IPS-NIHi7 (cell line): ENCODE measurements around the gene MOB3A.
A peak's percentile ranks its signal among the peaks of the same experiment; 100 is the strongest.

ENCODE experiments used
- DNase-seq: peaks from one replicate; pipeline ENCODE4 v3.0.0; 2012; ENCODE audit warnings: mixed read lengths; ENCODE audit errors: extremely low spot score

MOB3A gene

DNA sequence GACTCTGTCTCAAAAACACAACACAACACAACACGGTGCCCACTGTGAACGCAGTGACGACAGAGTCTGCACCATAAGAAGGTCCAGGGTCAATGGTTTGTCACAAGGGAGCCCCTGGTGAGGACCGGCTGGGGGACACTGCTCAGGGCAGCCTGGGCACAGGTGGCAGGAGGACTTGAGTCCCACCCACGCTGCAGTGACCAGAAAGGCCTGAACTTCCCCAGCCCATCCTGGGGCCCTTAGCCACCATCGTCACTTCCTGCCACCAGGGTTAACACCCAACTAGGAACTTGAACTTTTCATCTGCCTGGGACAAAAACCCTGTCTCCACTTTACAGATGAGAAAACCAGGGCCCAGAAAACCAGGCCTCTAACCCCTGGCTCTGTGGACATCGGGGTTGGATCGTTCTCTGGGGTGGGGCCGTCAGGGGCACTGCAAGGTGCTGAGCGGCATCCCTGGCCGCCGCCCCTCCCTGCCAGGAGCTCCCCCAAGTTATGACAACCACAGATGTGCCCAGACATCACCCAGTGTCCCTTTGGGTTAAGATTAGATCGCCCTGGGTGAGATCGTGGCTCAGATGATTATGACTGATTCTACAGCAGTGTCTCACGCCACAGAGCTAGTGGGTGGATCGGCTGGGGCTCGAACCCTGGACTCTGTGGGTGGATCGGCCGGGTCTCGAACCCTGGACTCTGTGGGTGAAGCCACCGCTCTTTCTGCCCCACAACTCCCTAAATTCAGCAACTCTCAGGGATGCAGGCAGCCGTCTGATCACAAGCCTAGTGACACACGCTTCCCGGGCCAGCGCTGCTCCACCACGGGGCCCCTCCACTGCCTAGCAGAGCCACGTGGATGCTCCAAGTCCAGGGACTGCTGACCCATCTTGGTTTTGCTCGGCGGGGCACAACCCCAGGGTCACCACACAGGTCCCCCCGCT lies 14.0 kb downstream of the MOB3A start:
- no peak for DNase-seq

- no peak for DNase-seq
Measured at GRCh38 chr19:2080336-2080988, 15.7 kb downstream of the MOB3A start.

GRCh38 chr19:2079865-2080301 lies 16.2 kb downstream of the MOB3A start:
- DNase-seq: no peak

- DNase-seq: no peak
Measured at GRCh38 chr19:2079076-2079864, 16.9 kb downstream of the MOB3A start.

DNA sequence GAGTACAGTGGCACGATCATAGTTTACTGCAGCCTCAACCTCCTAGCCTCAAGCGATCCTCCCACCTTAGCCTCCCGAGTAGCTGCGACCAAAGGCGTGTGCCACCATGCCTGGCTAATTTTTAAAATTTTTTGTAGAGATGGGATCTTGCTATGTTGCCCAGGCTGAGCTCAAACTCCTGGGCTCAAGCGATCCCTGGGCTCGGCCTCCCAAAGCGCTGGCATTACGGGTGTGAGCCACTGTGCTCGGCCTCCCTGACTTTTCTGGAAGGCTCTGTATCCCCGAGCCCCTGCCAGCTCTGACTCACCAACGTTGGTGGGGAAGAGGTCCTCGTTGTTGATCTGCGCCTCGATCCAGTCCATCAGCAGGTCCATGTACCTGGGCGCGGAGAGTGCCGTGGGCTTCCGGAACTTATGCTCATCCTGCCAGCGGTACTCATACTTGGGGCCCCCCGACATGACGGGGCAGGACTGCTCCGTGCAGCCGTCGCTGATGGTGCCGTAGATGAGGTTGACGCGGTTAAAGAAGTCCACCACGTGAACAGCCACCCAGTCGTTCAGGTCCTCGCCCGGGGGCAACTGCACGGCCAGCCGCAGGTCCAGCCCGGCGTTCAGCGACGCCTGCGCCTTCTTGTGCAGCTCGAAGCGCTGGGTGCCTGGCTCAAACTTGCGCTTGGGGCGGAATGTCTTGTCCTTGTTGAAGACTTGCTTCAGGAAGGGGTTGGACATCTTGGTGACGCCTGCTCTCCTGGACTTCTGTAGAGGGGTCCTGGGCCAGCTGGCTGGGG lies 18.1 kb downstream of the MOB3A start:
- no peak for DNase-seq

DNA sequence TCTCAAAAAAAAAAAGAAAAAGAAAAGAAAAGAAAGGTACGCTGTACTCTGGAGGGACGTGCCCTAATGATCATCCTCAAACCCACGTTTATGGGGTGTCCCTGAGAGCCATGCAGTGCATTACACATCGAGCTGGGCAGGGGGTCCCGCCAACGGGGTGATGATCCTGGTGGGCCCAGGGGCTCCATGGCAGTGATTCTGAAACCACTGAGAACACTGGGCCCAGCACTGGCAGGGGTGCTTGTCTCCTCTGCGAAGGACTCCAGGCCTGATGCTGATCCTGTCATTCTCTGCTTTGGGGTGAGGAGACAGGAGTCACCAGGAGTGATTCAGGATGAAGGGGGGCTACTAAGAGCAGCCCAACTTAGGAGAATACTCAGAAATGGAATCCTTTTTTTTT lies 18.7 kb downstream of the MOB3A start:
- no peak for DNase-seq

DNA sequence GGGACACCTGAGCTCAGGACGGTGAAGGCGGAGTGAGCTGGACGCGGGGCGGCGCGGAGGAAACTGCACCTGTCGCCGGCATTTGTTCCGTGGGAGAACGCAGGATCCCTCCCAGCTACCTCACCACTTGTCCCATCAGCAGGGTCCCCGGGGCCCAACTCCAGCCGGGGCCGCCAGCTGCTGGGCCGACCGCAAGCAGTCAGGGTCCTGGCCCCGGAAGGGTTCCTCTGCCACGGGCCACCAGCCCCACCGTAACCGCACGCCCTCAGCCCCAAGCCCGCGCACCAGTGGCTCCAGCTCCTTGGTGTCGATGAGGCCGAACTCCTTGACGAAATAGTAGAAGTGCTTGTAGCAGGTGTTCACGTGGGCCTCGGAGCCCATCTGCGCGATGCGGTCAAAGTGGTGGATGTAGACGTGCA lies 19.6 kb downstream of the MOB3A start:
- no peak for DNase-seq

- DNase-seq: no peak
Measured at GRCh38 chr19:2072757-2073551, 23.2 kb downstream of the MOB3A start.

DNA sequence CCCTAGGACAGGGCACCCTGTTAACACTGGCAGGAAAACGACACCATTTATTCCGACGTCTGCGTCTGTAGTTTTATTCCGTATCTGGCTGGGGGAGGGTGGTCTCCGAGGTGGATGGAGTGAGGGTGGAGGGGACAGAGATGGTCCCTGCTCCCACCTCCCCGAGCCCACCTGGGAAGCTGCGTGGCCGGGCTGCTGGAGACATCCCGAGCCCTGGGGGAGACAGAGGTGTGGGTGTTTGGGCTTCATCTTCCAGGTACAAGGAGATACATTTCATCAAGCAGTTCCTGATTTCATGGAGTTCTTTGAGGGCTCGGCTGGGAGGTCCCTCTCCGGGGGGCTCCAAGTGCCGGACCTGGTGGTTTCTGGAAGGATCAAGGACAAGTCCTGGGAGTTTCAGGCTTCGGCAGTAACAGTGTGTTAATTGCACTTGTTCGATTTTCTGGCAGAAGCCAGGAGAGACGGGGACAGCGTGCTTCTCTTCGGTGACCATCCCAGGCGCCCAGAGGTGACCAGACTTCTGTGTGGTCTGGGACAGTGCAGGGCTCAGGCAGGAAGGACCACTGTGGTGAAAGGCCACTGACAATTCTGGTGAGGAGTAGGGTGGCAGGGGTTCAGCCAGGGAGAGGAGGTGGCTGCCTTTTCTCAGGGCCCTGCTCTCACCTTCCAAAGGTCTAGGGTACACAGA lies 25.0 kb downstream of the MOB3A start:
- no peak for DNase-seq

- no peak for DNase-seq
Measured at GRCh38 chr19:2070436-2070827, 25.7 kb downstream of the MOB3A start.

DNA sequence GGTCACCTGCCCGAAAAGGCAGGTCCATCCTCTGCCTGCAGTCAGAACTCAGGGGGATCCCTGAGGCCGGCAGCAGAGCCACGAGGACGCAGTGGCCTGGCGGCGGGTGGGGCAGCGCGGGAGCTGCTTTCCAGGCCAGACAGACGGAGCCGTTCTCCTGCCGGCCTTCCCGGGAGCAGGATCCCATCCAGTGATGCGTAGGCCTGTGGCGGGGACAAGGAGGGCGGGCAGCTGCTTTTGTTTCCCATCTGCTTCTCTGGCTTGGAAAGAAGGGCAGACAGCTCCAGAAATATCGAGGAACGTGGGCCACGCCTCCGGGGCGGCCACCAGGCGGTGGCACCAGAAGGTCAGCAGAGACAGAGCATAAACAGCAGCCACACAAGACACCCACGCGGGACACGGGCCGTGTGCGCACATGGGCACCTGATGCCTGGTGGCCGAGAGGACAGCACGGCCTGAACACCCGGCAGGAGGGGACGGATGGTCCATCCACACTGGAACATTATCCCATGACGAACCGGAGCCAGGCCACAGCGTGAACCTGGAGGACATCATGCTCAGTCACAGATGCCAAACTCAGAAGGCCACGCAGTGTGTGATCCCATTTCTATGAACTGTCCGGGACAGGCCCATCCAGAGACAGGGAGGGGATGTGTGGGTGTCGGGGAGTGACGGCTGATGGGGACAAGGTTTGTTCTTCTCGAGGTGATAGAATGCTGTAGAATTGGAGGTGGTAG lies 31.2 kb downstream of the MOB3A start:
- no peak for DNase-seq

DNA sequence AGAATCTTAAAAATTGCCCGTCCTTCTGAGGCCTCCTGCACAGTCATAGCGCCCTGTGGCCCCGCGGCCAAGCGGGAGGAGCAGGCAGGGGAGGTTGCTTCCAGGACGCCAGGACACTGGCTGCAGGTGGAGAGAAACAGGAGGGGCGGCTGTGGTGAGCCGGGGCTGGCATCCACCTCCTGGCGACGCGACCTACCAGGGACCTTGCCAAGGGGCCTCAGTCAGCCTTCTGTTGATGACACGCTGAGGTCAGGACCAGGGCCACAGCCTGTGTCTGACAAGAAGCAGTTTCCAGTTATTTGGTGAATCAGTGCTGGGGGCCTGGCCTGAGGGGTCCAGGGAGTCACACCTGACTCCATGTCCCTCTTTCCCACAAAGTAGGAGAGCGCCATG lies 31.7 kb downstream of the MOB3A start:
- DNase-seq: no peak

GRCh38 chr19:2063824-2064223 lies 32.3 kb downstream of the MOB3A start:
- DNase-seq: no peak

DNA sequence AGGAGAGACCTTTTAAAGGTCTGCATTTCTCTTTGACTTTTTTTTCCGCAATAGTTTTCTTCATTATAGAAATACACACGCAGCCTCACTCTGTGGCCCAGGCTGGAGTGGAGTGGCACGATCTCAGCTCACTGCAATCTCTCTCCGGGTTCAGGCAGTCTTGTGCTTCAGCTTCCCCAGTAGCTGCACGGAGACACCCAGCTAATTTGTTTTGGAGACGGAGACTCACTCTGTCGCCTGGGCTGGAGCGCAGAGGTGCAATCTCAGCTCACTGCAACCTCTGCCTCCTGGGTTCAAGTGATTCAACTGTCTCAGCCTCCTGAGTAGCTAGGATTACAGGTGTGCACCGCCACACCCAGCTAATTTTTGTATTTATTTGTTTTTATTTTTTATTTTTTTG lies 33.4 kb downstream of the MOB3A start:
- no peak for DNase-seq

- DNase-seq: no peak
Measured at GRCh38 chr19:2062389-2062729, 33.8 kb downstream of the MOB3A start.

DNA sequence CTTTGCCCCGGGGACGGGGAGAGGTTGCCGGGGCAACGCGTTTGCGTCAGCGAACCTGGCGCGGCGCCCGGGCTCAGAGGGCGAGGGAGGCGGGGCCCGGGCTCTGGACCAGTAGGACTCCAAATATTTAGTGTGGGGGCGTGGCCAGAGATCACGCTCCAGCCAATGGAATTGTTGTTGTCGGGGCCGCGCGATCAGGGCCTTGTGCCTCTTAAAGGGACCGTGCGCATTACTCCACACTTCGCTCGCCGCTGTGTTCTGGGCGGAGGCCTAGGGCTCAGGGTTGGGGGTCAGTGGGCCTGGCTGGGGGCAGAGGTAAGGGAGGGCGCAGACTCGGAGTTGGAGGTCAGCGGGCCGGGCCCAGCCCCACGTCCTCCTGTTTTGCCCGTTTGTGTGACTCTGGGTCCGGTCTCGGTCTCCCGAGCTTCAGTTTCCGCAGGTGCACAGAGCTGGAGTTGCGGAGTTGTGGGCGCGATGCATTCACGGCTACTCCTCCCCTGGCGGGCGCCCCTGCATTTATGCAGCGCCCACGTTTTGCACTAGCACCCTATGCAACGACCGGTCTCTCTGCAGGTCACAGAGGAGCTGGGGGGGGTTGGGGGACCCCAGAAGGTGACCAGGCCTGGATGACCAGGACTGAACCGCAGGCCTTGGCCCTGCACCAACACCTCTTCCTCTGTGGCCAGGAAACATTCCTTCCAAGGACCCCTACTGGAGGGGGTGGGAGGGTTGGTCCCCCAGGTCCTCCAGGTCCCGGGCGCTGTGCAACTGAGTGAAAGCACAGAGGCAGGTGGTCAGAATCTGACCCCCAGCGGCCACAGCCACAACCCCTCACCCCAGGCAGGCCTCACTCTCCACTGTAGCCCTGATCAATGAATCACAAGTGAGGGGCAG lies 34.4 kb downstream of the MOB3A start:
- DNase-seq: peak; percentile 99

- peak; percentile 49 for DNase-seq
Measured at GRCh38 chr19:2060884-2061494, 35.1 kb downstream of the MOB3A start.
